AG04450 (cell line): ENCODE results near the gene TTLL13. TPM values are rescaled to one million over a fixed set of nuclear protein-coding genes. Genes with fewer than 3 reads are reported as not detected.

ENCODE experiments used
- CTCF ChIA-PET: fragments of 300-600, 350-600 bp; formaldehyde crosslinking; extraction: SDS; loops from one replicate; lab custom pipeline; 2022; ENCODE audit warnings: antibody characterized with exemption, inconsistent platforms; lab: Charles Lee
- POLR2A ChIA-PET: fragments of 350-600 bp; formaldehyde crosslinking; extraction: SDS; loops from one replicate; lab custom pipeline; 2021; ENCODE audit warnings: antibody characterized with exemption, inconsistent platforms; lab: Yijun Ruan, JAX
- DNase-seq: peaks from one replicate; pipeline ENCODE4 v3.0.0-alpha.2; 2011; ENCODE audit warnings: low read depth, low spot score
- H3K27ac ChIP-seq: one replicate; pipeline ENCODE4 v1.5.1; 2012; ENCODE audit warnings: low read depth, low read length, control low read depth
- H3K27me3 ChIP-seq: one replicate; pipeline ENCODE4 v1.6.0; 2012; ENCODE audit warnings: low read length; ENCODE audit not compliant: control insufficient read depth, insufficient read depth
- H3K4me3 ChIP-seq: 2 replicates; pipeline ENCODE4 v1.5.1; 2011; ENCODE audit warnings: mild to moderate bottlenecking, low read depth, low read length, control low read depth
- H3K9me3 ChIP-seq: 2 replicates; pipeline ENCODE4 v1.5.1; 2012; ENCODE audit warnings: low read length; ENCODE audit not compliant: control insufficient read depth, insufficient read depth
- CTCF ChIP-seq: IDR thresholded peaks from 2 replicates; pipeline ENCODE4 v1.5.1; 2011; ENCODE audit warnings: low read depth, low read length, control low read depth, inconsistent platforms
- polyA plus RNA-seq: library from polyadenylated mRNA; depleted of rRNA; stranded (reverse); fragments of >200 nt; gene quantifications from 2 replicates; pipeline ENCODE4 v1.2.3, GENCODE V29; 2011

Gene TTLL13
- polyA plus RNA-seq, 1 experiment: 0.04 TPM

DNA sequence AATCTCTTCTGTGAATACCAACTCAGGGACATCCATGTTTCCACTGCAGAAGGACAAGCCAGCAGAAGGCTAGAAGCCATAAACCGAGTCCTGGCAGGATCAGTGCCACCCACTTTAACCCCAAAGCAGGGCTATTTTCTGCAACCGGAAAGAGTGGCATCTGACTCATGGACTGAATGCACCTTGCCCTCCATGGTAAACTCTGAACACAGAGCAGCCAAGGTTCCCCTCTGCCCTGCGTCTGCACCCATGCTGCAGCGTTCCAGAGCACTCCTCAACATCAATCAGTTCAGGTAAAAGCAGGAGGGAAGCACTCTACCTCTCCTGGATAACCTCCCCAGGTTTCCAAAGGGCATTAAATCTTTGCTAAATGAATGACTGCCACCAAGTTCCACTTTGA is 15.3 kb downstream of the TTLL13 start:
- no peak for TF ChIP-seq CTCF
- H3K27me3 ChIP-seq: no peaks in the 10 kb centered on the region
- H3K27ac ChIP-seq: peak overlapping the region; percentile 91
- peaks cover 5% of the 10 kb centered on the region; the same call in 1 of the 2 replicates for H3K9me3 ChIP-seq
- peak overlapping the region; percentile 94 for H3K4me3 ChIP-seq
- no peak for DNase-seq
- POLR2A ChIA-PET: no interaction called here
- CTCF ChIA-PET: no interaction called here

DNA sequence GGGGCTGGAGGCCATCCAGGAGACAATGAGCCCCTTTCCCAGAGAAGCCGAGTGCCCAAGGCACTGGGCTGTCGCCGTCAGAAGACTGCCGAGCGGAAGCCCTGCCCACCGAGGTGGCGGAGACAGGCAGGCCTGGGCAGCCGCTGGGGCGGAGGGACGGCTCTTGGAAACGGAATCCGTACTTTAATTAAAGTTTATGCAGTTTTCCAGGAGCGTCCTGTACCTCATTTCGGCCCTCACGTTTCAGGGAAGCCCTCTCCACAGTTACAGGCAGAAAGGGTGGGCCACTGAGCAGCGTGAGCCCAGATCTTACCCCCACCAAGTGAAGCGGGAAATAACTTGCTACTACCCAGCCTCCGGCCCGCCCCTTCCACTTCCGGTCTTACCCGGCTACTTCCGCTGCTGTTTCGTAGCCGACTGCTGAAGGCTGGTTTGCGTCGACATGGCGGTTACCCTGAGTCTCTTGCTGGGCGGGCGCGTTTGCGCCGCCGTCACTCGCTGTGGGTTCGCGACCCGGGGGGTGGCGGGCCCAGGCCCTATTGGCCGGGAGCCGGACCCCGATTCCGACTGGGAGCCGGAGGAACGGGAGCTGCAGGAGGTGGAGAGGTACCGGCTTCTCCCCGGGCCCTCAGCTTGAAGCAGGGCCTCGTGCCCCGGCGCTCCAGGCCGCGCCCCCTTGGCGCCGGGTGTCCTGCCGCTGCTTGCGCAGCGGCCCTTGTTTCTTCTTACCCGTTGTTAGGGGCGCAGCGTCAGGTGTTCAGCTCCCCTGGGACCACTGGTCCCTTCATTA is 16.1 kb downstream of the TTLL13 start, which contains the start of gene NGRN:
Gene NGRN, plus strand, starts transcription at position 402 of the 790 bp plus-strand sequence. Its CDS starts 41 bp downstream, at position 443.
- Histone ChIP-seq H3K4me3 (peak within 1 kb of the TSS; percentile 94), H3K27me3 (no peaks in the 10 kb centered on the region), H3K9me3 (peaks cover 5% of the 10 kb centered on the region; the same call in 1 of the 2 replicates), H3K27ac (peak within 1 kb of the TSS; percentile 91)
- CTCF ChIA-PET: no interaction called here
- no peak for TF ChIP-seq CTCF
- POLR2A ChIA-PET: interaction anchor here (0.6 to 0.9 kb wide), 3 partner anchors 28 to 266 kb away, joined by 3 to 6 read pairs (median 6); partner anchors contain the start of genes CIB1 and GDPGP1
- DNase-seq: peak; percentile 53

DNA sequence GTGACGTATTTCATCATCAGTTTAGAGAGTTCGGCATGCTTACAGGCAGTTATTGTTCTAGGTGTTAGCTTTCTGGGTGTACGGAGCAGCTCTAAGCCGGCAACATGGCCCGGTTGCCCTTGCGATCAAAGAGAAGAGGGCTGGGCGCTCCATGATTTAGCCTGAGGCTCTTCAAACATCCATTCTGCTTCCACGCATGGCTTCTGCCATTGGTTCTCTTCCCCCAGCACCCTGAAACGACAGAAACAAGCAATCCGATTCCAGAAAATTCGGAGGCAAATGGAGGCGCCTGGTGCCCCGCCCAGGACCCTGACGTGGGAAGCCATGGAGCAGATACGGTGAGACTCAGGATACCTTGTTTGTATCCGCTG is 16.7 kb downstream of the TTLL13 start:
- TF ChIP-seq CTCF: no peak
- no peak for DNase-seq
- H3K9me3 ChIP-seq: peaks cover 5% of the 10 kb centered on the region; the same call in 1 of the 2 replicates
- peak overlapping the region; percentile 94 for H3K4me3 ChIP-seq
- CTCF ChIA-PET: no interaction called here
- H3K27ac ChIP-seq: peak overlapping the region; percentile 91
- H3K27me3 ChIP-seq: no peaks in the 10 kb centered on the region
- POLR2A ChIA-PET: interaction anchor here (0.6 to 0.9 kb wide), 3 partner anchors 28 to 265 kb away, joined by 3 to 6 read pairs (median 6); partner anchors contain the start of genes CIB1 and GDPGP1

DNA sequence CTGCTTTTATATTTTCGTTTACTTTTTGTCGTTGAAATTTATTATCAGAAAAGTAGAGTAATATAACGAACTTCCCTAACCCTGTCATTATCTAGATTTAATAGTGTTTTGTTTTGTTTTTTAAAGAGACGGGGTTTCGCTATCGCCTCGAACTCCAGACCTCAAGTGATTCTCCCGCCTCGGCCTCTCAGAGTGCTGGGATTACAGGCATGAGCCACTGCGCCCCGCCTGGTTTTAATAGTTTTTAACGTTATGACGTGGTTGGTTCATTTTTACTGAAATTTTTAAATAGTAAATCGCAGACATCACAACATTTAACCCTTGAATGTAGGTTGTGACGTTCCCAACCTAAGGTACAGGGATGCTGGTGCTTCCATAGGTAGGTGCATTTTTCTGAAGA is 17.1 kb downstream of the TTLL13 start:
- ChIA-PET CTCF (interaction anchor here (0.8 kb wide), 1 partner anchor 173 kb away, joined by 6 read pairs; no protein-coding TSS in a partner anchor), POLR2A (interaction anchor here (0.6 to 0.9 kb wide), 2 partner anchors 29 to 33 kb away, joined by 6 read pairs; partner anchors contain the start of genes CIB1 and GDPGP1)
- TF ChIP-seq CTCF: no peak
- H3K27ac ChIP-seq: peak overlapping the region; percentile 91
- H3K27me3 ChIP-seq: no peaks in the 10 kb centered on the region
- H3K4me3 ChIP-seq: peak overlapping the region; percentile 94
- no peak for DNase-seq
- peaks cover 5% of the 10 kb centered on the region; the same call in 1 of the 2 replicates for H3K9me3 ChIP-seq
